Neutrophil (primary cell): ENCODE data around the gene ZNF469.

Experiments
- H3K27ac ChIP-seq: fragments of 200-600 bp; sonication (generic); 2 replicates; pipeline ENCODE4 v1.5.1; 2016; ENCODE audit warnings: mild to moderate bottlenecking, moderate library complexity
- H3K27me3 ChIP-seq: fragments of 200-600 bp; sonication (generic); 2 replicates; pipeline ENCODE4 v1.6.0; 2016; ENCODE audit warnings: mild to moderate bottlenecking
- H3K36me3 ChIP-seq: fragments of 200-600 bp; sonication (generic); 2 replicates; pipeline ENCODE4 v1.5.1; 2017
- H3K4me1 ChIP-seq, 2 experiments: fragments of 200-600 bp in 1 of 2; sonication (generic) in 1 of 2; 1 replicate in 1 of 2; 2 replicates in 1 of 2; pipeline versions ENCODE4 v1.5.1 to v1.6.1; 2013 to 2016; ENCODE audit warnings: low read depth in 1 of 2, low read length in 1 of 2, mild to moderate bottlenecking in 1 of 2, moderate library complexity in 1 of 2; ENCODE audit not compliant: control insufficient read depth in 1 of 2, insufficient read depth in 1 of 2
- H3K4me3 ChIP-seq, 2 experiments: fragments of 200-600 bp in 1 of 2; sonication (generic) in 1 of 2; 1 replicate in 1 of 2; 2 replicates in 1 of 2; pipeline ENCODE4 v1.5.1; 2013 to 2016; ENCODE audit warnings: low read depth in 1 of 2, low read length in 1 of 2, mild to moderate bottlenecking in 1 of 2, moderate library complexity in 1 of 2
- H3K9me3 ChIP-seq: fragments of 200-600 bp; sonication (generic); 2 replicates; pipeline ENCODE4 v1.5.1; 2016
- TF ChIP-seq, protein P1 (sequence below): fragments of 200-600 bp; sonication (generic); IDR thresholded peaks from 2 replicates; pipeline ENCODE4 v1.5.1; 2016; ENCODE audit warnings: antibody characterized with exemption

ZNF469 gene

DNA sequence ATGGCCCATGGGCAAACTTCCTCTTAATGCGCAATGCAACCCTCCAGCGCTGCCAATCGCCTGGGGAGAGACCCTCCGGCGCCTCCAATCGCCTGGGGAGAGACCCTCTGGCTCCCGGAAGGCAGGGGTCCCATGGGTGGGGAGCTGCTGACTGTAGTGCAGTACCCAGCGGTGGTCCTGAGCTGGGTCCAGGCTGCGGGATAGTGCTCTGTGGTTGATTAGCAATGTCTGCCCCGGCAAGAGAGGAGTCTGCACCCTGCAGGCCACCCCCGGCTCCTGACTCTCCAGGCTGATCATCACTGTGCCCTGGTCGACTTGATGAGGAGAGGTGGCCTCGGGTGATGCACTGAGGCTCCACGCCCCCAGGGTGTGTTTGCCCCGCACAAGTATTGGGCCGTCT, 44.6 kb upstream of the ZNF469 start:
- Histone ChIP-seq H3K36me3 (no peaks in the 10 kb centered on the region), H3K9me3 (no peaks in the 10 kb centered on the region), H3K4me1 (peaks cover 4% of the 10 kb centered on the region in 2 experiments), H3K4me3 (no peak overlapping the region), H3K27me3 (peaks cover 4% of the 10 kb centered on the region), H3K27ac (no peak overlapping the region)
- TF ChIP-seq, protein P1, sequence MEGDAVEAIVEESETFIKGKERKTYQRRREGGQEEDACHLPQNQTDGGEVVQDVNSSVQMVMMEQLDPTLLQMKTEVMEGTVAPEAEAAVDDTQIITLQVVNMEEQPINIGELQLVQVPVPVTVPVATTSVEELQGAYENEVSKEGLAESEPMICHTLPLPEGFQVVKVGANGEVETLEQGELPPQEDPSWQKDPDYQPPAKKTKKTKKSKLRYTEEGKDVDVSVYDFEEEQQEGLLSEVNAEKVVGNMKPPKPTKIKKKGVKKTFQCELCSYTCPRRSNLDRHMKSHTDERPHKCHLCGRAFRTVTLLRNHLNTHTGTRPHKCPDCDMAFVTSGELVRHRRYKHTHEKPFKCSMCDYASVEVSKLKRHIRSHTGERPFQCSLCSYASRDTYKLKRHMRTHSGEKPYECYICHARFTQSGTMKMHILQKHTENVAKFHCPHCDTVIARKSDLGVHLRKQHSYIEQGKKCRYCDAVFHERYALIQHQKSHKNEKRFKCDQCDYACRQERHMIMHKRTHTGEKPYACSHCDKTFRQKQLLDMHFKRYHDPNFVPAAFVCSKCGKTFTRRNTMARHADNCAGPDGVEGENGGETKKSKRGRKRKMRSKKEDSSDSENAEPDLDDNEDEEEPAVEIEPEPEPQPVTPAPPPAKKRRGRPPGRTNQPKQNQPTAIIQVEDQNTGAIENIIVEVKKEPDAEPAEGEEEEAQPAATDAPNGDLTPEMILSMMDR, result no peak

DNA sequence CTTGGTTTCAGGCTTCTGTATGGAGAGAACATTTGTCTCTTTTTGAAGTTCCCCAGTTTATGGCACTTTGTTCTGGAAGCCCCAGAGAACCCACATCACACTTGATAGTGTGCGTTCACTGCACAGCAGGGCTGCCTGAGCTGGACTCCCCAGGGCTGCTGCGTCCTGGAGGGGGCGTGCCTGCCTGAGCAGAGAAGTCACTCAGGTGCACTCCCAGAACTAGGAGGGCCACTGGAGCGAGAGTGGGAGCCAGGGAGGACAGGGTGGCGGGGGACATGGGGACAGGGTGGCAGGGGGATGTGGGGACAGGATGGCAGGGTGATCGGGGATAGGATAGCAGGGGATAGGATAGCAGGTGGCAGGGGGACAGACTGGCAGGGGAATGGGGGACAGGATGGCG, 43.9 kb upstream of the ZNF469 start:
- Histone ChIP-seq H3K27me3 (no peaks in the 10 kb centered on the region), H3K4me1 (no peaks in the 10 kb centered on the region), H3K36me3 (no peaks in the 10 kb centered on the region), H3K27ac (no peak overlapping the region), H3K9me3 (no peaks in the 10 kb centered on the region), H3K4me3 (no peak overlapping the region)
- TF ChIP-seq, protein P1, result no peak

DNA sequence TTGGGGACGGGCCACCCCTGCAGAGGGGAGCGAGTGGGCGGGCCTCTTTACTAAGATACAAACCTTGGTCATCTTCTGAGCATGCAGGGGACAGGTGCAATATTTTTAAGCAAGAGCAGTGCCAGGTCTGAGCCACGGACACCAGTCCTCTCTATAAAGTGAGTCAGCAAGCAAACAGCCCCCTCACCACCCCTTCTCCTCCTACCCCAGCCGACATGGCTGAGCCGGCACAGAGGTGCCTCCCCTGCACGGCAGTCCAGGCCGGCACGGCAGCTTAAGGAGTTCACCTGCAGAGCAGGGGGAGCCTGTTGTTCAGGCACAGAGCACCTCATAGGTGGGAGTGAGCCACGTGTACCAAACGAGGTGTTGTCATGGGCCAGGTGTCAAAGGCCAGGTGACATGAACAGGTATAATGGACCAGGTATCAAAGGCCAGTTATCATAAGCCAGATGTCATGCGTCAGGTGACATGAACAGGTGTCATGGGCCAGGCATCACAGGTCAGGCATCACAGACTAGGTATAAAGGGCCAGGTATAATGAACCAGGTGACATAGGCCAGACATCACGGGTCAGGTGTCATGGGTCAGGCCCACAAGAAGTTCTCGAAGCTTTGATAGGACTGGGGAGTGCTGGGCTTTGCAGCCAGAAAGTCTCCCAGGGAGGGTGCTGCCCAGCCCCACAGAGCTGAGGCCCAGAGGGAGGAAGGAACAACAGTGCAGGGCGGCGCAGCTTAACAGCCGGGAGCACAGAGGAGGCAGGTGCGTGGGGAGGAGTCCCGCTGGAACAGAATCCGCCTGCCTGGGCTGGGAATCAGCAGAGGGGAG, 42.6 kb upstream of the ZNF469 start:
- no peaks in the 10 kb centered on the region for H3K27me3 ChIP-seq

DNA sequence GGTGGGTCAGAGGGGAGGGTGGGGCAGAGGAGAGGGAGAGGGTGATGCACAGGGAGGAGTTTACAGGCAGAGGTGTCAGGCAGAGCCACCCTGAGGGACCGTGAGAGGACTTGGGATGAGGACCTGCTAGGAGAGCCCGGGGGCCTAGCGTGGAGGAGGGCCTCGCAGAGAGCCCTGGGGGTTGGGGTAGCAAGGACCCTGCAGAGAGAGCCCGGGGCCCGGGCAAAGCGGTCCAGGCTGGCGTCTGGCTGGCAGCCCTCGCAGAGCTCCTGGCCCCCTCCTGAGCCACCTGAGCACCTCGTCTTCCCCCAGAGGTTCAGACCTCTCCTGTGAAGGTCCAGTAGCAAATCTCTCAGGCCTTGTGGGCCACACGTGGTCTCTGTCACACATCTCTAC, 42.0 kb upstream of the ZNF469 start:
- Histone ChIP-seq H3K27me3 (no peaks in the 10 kb centered on the region), H3K4me1 (no peaks in the 10 kb centered on the region), H3K9me3 (no peaks in the 10 kb centered on the region), H3K4me3 (no peak overlapping the region), H3K27ac (no peak overlapping the region), H3K36me3 (no peaks in the 10 kb centered on the region)
- TF ChIP-seq, protein P1, result no peak

More for the DNA sequence above, 42.6 kb upstream of the ZNF469 start:
- TF ChIP-seq, protein P1, result no peak
- no peaks in the 10 kb centered on the region for H3K4me1 ChIP-seq
- H3K4me3 ChIP-seq, result no peak overlapping the region
- H3K9me3 ChIP-seq, result no peaks in the 10 kb centered on the region
- H3K36me3 ChIP-seq, result no peaks in the 10 kb centered on the region
- H3K27ac ChIP-seq, result no peak overlapping the region

DNA sequence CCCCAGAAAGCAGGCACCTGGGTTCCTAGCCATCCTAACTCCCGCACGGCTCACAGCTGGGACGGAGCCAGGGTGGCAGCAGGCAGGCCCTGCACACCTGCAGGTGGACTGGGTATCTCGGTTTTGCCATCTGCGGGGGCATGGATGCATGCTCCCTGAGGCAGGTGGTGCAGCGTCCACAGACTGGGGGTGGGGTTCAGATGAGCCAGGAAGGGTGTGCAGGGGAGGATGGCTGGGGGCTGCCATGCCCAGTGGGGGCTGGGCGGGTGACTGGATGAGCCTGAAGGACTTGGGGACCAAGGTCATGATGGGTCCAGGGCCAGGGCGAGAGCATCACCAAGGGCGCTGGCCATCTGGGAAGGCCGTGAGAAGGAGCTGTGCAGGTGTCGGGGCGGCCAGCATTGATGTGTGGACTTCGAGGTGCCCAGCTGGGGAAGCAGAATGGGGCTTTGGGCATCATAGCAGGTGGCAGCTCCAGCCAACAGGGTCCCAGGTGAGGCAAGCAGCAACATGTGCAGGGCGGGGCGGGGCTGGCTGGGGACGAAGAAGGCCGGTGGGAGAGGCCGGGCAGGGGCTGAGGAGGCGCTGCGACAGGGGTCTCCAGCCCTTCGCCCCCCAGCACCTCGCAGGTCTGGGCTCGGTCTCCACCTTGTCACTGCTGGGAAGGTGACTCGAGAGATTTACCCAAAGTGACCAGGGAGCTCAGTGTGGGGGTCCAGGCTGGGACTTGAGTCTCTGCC, 41.0 kb upstream of the ZNF469 start:
- Histone ChIP-seq H3K4me1 (no peaks in the 10 kb centered on the region), H3K36me3 (no peaks in the 10 kb centered on the region), H3K27ac (no peak overlapping the region), H3K9me3 (no peaks in the 10 kb centered on the region), H3K27me3 (no peaks in the 10 kb centered on the region), H3K4me3 (no peak overlapping the region)
- TF ChIP-seq, protein P1, result no peak
